CD4-positive, alpha-beta T cell treated with Interleukin-17A for 1 hour (primary cell): ENCODE data around the gene RPS6KB2.
"Not testable (repeated sequence)": the region's sequence is repeated elsewhere in the genome, so short reads cannot be mapped to it uniquely, and the experiment has no call there.

Experiments used
- DNase-seq: peaks from one replicate; pipeline ENCODE4 v3.0.0-alpha.2; 2020

RPS6KB2 gene

GRCh38 chr11:67448220-67448609, 19.9 kb downstream of the RPS6KB2 start:
- DNase-seq: no peak

DNA sequence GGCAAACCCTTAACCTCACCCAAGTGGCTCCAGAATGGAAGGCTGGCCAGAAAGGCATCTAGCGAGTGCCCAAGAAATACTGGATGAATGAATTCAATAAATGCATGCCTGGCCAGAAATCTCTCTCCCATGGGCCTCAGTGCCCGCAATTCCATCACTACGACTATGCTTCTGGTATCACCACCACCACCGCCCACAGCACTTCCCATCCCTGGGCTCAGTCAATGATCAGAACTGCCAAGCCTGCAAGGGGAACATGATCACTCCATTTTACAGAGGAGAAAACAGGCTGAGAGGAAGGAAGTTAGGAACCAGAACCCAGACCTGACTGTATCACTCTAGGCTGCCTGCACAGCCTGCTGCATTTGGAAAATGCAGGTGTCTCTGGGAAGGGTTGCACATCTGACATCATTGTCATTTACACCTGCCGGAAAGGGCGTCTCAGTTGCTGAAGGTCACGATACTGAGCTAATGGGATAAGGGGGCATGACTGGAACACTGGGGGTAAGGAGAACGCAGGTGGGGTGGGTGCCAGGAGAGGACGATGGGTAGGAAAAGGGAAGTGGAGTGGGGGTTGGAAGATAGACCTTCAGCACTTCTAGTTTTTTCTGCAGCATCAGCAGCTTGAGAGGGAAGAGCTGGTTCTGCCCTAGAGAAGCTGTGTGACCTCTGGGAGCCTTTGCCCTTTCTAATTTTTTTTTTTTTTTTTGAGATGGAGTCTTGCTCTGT, 21.0 kb downstream of the RPS6KB2 start:
- DNase-seq: no peak

- no peak for DNase-seq
Observed at GRCh38 chr11:67450796-67451657, 22.7 kb downstream of the RPS6KB2 start.

DNA sequence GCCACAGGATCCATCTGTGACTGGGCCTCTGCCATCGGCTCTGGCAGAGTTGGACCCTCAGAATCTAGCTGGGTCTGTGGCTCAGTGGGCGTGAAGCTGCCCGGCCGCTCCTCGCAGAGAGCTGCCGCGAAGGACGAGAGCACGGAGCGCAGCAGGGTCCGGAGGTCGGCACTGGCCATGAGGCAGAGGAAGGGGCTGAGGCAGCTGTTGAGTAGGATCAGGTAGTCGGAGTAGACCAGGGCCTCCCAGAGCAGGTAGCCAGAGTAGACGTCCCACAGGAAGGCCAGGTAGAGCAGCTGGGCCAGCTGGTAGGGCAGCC, 23.3 kb downstream of the RPS6KB2 start:
- DNase-seq: no peak

GRCh38 chr11:67452141-67452952, 24.1 kb downstream of the RPS6KB2 start, which contains the start of gene GPR152:
GPR152 (minus strand) TSS chr11:67452729; CDS start chr11:67452724, 5 bp downstream.
- no peak for DNase-seq

GRCh38 chr11:67453816-67454732, 25.8 kb downstream of the RPS6KB2 start:
- DNase-seq: no peak

DNA sequence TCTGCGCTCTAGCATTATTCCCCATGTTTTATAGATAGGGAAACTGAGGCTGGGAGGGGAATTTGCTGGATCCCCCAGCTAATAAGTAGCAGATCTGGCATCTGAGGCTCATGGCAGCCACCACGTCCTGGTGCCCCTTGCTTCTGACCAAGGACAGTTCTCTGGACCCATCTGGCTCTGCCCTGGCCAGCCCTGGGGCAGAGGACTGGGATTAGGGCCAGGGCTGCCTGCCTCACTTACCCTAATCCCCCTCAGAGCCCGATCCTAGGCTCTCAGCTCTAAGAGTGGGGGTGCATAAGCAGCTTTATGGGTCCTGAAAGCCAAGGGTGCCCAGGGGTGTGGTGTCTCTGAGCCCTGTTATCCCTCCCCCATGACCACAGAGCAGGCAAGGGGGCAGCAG, 26.8 kb downstream of the RPS6KB2 start, which contains the start of gene CABP4:
CABP4 (plus strand) TSS at position 301 of the 400 bp plus-strand sequence; CDS start at position 371, 70 bp downstream.
- DNase-seq: no peak

DNA sequence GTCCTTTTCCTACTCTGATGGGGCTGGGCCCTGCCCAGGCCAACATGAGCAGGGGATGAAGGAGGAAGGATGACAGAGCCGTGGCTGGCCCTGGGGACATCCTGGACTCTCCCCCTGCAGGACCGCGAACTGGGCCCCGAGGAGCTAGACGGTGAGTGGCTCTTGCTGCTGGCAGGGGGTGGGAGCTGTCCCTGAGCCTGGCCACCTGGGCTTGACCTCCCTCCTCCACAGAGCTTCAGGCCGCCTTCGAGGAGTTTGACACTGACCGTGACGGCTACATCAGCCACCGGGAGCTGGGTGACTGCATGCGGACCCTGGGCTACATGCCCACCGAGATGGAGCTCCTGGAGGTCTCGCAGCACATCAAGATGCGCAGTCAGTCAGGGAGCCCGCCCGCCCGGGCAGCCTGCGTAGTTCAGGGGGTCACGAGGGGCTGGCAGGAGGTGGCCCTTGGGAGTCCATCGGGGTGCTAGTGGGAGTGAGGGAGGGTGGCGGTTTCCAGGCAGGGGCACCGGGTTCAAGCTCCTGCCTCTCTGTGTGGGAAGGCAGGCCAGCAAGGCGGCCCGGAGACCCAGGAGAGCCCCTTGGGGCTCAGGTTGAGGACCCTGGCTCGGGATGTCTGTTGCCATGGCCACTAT, 27.9 kb downstream of the RPS6KB2 start:
- no peak for DNase-seq

DNA sequence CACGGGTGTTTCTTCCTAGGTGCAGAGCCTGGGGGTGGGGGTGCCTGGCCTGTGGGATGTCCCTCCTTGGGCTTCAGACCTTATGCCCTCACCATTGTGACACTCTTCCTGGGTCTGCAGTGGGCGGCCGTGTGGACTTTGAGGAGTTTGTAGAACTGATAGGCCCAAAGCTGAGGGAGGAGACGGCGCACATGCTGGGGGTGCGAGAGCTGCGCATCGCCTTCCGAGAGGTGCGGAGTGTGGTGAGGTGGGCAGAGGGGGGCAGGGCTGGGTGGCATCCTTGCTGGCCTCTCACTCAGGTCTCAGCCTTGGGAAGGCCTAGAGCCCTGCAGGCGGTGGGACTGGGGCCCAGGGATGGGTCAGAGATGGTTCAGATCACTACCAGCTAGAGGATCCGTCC, 29.2 kb downstream of the RPS6KB2 start:
- DNase-seq: no peak

- no peak for DNase-seq
Observed at GRCh38 chr11:67458266-67458665, 30.0 kb downstream of the RPS6KB2 start.

DNA sequence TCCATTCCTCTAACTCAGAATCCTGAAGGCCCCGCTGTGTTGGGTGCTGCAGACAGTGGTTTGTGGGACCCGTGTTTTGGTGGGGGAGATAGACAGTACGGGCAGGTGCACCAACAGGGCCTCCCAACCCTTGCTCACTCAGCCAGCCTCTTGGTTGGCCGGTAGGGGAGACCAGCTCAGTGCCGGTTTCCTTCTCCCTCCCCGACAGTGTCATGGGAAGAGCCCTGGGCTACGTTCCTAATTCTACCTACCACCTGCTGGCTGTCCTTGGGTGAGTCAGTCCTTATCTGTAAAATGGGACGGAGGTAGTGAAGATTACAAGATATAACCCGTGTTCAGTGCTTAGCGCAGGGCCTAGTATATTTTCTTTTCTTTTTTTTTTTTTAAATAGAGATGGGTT, 34.9 kb downstream of the RPS6KB2 start:
- no peak for DNase-seq

GRCh38 chr11:67463680-67464410, 35.6 kb downstream of the RPS6KB2 start:
- no peak for DNase-seq

- DNase-seq: peak; percentile 96
Observed at GRCh38 chr11:67464411-67465188, 36.3 kb downstream of the RPS6KB2 start.

GRCh38 chr11:67465189-67465510, 36.9 kb downstream of the RPS6KB2 start:
- DNase-seq: no peak

- DNase-seq: not testable (repeated sequence)
Observed at GRCh38 chr11:67465530-67465929, 37.2 kb downstream of the RPS6KB2 start.

- DNase-seq: no peak
Observed at GRCh38 chr11:67466367-67466766, 38.1 kb downstream of the RPS6KB2 start.

- no peak for DNase-seq
Observed at GRCh38 chr11:67466962-67467771, 38.9 kb downstream of the RPS6KB2 start.

DNA sequence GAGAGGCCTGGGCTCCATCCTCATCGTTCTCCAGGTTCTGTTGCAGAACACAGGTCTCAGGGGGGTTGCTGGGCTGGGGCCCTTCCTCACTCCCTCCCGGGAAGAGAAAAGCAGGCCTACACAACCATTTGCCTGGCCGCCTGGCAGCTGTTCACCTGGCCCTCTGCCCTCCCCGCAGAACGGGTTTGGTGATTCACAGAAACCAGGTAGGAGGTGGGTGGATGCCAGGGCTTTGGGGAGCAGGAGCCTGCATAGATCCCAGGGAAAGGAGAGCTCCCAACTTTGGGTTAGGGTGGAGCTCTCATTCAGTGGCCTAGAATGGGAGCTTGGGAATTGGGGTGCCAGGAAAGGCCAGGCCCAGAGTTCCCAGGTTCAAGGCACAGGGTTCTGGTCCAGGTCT, 39.8 kb downstream of the RPS6KB2 start:
- DNase-seq: no peak

- peak; percentile 22 for DNase-seq
Observed at GRCh38 chr11:67468456-67468758, 40.1 kb downstream of the RPS6KB2 start.
